ENCODE results near the gene PLEKHA3. TPM values are rescaled to one million over a fixed set of nuclear protein-coding genes. Genes with fewer than 3 reads are reported as not detected.
A peak's percentile ranks its signal among the peaks of the same experiment; 100 is the strongest.

The PLEKHA3 gene
- total RNA-seq, 1 donor from 2014 or later, result 20.7 TPM

- peaks cover 33% of the 10 kb centered on the region for H3K4me1 Mint-ChIP-seq (ENCODE audit: unreplicated experiment)
- no peak for TF ChIP-seq CTCF (conservative IDR thresholded peaks at IDR 0.05)
- peak overlapping the region; percentile 90 for H3K27ac Mint-ChIP-seq
- peak overlapping the region; percentile 87 for H3K4me3 Mint-ChIP-seq
- no peaks in the 10 kb centered on the region for H3K27me3 Mint-ChIP-seq
- peaks cover 15% of the 10 kb centered on the region for H3K36me3 Mint-ChIP-seq
- no peaks in the 10 kb centered on the region for H3K9me3 Mint-ChIP-seq
- DNase-seq (ENCODE audit: extremely low spot score, unreplicated experiment), result no peak
Measured at GRCh38 chr2:178450524-178450773, 29.8 kb upstream of the PLEKHA3 start.

- peaks cover 33% of the 10 kb centered on the region for H3K4me1 Mint-ChIP-seq (ENCODE audit: unreplicated experiment)
- peak within 1 kb of the TSS; percentile 97 for H3K4me3 Mint-ChIP-seq
- peak within 1 kb of the TSS; percentile 100 for H3K27ac Mint-ChIP-seq
- peak; percentile 23 for TF ChIP-seq CTCF (conservative IDR thresholded peaks at IDR 0.05)
- H3K9me3 Mint-ChIP-seq, result no peaks in the 10 kb centered on the region
- no peaks in the 10 kb centered on the region for H3K27me3 Mint-ChIP-seq
- peaks cover 15% of the 10 kb centered on the region for H3K36me3 Mint-ChIP-seq
- DNase-seq (ENCODE audit: extremely low spot score, unreplicated experiment), result peak; percentile 100
Measured at GRCh38 chr2:178450774-178451525, 29.3 kb upstream of the PLEKHA3 start, which contains the start of the genes PJVK and PRKRA. PJVK (plus strand) TSS chr2:178451378; CDS start chr2:178453410, 2,032 bp downstream. PRKRA (minus strand) TSS chr2:178451175; CDS start chr2:178451030, 145 bp downstream.

GRCh38 chr2:178452334-178452733 is 27.9 kb upstream of the PLEKHA3 start:
- H3K27me3 Mint-ChIP-seq, result no peaks in the 10 kb centered on the region
- peaks cover 11% of the 10 kb centered on the region for H3K36me3 Mint-ChIP-seq
- no peak for DNase-seq (ENCODE audit: extremely low spot score, unreplicated experiment)
- H3K4me1 Mint-ChIP-seq (ENCODE audit: unreplicated experiment), result peaks cover 33% of the 10 kb centered on the region
- TF ChIP-seq CTCF (conservative IDR thresholded peaks at IDR 0.05), result no peak
- H3K9me3 Mint-ChIP-seq, result no peaks in the 10 kb centered on the region
- H3K4me3 Mint-ChIP-seq, result peak overlapping the region; percentile 29
- peak overlapping the region; percentile 100 for H3K27ac Mint-ChIP-seq

GRCh38 chr2:178452870-178453269 is 27.4 kb upstream of the PLEKHA3 start:
- no peaks in the 10 kb centered on the region for H3K9me3 Mint-ChIP-seq
- DNase-seq (ENCODE audit: extremely low spot score, unreplicated experiment), result no peak
- H3K36me3 Mint-ChIP-seq, result peaks cover 10% of the 10 kb centered on the region
- TF ChIP-seq CTCF (conservative IDR thresholded peaks at IDR 0.05), result no peak
- H3K27ac Mint-ChIP-seq, result no peak overlapping the region
- no peaks in the 10 kb centered on the region for H3K27me3 Mint-ChIP-seq
- peaks cover 32% of the 10 kb centered on the region for H3K4me1 Mint-ChIP-seq (ENCODE audit: unreplicated experiment)
- no peak overlapping the region for H3K4me3 Mint-ChIP-seq

- Mint-ChIP-seq H3K4me1 (ENCODE audit: unreplicated experiment) (peaks cover 11% of the 10 kb centered on the region), H3K9me3 (no peaks in the 10 kb centered on the region), H3K4me3 (no peak overlapping the region), H3K27me3 (no peaks in the 10 kb centered on the region), H3K36me3 (no peaks in the 10 kb centered on the region), H3K27ac (no peak overlapping the region)
- no peak for DNase-seq (ENCODE audit: extremely low spot score, unreplicated experiment)
- no peak for TF ChIP-seq CTCF (conservative IDR thresholded peaks at IDR 0.05)
Measured at GRCh38 chr2:178455947-178456346, 24.3 kb upstream of the PLEKHA3 start.

All from type B pancreatic cell (in vitro differentiated cells).